Chondrocyte (in vitro differentiated cells): ENCODE measurements around the gene SLC22A3. TPM values are rescaled to one million over a fixed set of nuclear protein-coding genes. Genes with fewer than 3 reads are reported as not detected.

Source experiments
- DNase-seq: peaks from one replicate; pipeline ENCODE4 v3.0.0; 2021; ENCODE audit warnings: mixed read lengths, low spot score
- H3K27ac Mint-ChIP-seq: one replicate; pipeline ENCODE4 v1.8.0; 2021; ENCODE audit warnings: mild to moderate bottlenecking, moderate library complexity, mixed read lengths; ENCODE audit not compliant: unreplicated experiment
- H3K27me3 Mint-ChIP-seq: 2 replicates; pipeline ENCODE4 v1.8.0; 2021; ENCODE audit warnings: low read depth, mixed read lengths
- H3K36me3 Mint-ChIP-seq: 2 replicates; pipeline ENCODE4 v1.8.0; 2021; ENCODE audit warnings: low read depth, mixed read lengths
- H3K4me1 Mint-ChIP-seq: 2 replicates; pipeline ENCODE4 v1.8.0; 2021; ENCODE audit warnings: low read depth, mild to moderate bottlenecking, mixed read lengths
- H3K4me3 Mint-ChIP-seq: one replicate; pipeline ENCODE4 v1.8.0; 2021; ENCODE audit warnings: mild to moderate bottlenecking, moderate library complexity, mixed read lengths; ENCODE audit not compliant: unreplicated experiment
- H3K9me3 Mint-ChIP-seq: 2 replicates; pipeline ENCODE4 v1.8.0; 2021; ENCODE audit warnings: low read depth, mixed read lengths
- total RNA-seq: library from RNA; stranded (reverse); gene quantifications from 3 replicates; pipeline ENCODE4 v1.2.1, GENCODE V29; 2021
- TF ChIP-seq, protein P1 (sequence below): fragments of 200-600 bp; sonication (generic); IDR thresholded peaks from 2 replicates; pipeline ENCODE4 v1.5.0; 2021; ENCODE audit warnings: antibody characterized with exemption, mild to moderate bottlenecking, moderate library complexity

The SLC22A3 gene
- total RNA-seq, 1 donor from 2014 or later, result 1.6 TPM

DNA sequence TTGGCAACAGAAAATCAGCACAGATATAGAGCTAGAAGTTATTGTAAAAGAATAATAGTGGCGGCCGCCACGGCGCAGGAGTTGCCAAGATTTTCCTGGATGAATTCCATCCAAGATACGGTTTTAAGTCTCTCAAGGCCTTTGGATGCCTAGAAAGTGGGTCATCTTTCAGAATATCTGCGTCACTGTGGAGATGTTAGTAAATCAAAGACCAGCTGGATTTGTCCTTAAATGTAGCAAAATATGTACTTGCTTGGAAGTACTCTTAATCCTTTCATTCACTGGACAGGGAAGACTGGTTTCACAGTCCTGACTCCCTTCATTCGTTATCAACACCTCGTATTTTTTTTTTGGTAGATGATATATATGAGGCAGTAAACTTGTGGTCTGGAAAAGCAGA is 83.0 kb downstream of the SLC22A3 start:
- TF ChIP-seq, protein P1, sequence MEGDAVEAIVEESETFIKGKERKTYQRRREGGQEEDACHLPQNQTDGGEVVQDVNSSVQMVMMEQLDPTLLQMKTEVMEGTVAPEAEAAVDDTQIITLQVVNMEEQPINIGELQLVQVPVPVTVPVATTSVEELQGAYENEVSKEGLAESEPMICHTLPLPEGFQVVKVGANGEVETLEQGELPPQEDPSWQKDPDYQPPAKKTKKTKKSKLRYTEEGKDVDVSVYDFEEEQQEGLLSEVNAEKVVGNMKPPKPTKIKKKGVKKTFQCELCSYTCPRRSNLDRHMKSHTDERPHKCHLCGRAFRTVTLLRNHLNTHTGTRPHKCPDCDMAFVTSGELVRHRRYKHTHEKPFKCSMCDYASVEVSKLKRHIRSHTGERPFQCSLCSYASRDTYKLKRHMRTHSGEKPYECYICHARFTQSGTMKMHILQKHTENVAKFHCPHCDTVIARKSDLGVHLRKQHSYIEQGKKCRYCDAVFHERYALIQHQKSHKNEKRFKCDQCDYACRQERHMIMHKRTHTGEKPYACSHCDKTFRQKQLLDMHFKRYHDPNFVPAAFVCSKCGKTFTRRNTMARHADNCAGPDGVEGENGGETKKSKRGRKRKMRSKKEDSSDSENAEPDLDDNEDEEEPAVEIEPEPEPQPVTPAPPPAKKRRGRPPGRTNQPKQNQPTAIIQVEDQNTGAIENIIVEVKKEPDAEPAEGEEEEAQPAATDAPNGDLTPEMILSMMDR, result no peak
- Mint-ChIP-seq H3K36me3 (no peaks in the 10 kb centered on the region), H3K4me1 (peaks cover 30% of the 10 kb centered on the region), H3K9me3 (no peaks in the 10 kb centered on the region), H3K27me3 (peaks cover 19% of the 10 kb centered on the region), H3K27ac (no peak overlapping the region), H3K4me3 (no peak overlapping the region)
- DNase-seq, result no peak

DNA sequence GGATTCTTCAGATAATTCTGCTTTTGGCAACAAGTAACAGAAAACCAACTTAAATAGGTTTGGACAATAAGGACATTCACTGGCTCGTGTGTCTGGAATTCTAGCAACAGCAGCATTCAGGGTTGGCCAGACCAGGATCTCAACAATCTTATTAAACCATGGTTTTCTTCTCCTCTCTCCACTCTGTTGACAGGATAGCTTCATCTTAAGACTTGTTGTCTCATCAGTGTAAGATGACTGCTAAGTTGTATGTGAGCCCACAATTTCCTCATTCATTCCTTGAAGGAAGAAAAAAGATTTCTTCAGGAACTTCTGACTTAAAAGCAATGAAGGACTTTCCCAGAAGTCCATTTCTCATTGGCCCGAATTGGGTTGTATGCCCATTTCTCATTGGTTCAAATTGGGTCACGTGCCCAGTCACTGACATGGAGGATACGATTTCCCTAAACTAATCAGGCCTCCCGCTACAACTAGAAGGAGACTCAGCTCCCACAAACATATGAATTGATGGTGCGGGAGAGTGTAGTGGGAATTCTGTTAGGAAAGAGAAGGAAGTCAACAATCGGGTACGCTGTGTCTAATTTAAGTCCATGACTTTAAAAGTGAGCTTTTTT is 83.7 kb downstream of the SLC22A3 start:
- H3K9me3 Mint-ChIP-seq, result no peaks in the 10 kb centered on the region
- H3K36me3 Mint-ChIP-seq, result no peaks in the 10 kb centered on the region
- H3K27me3 Mint-ChIP-seq, result peaks cover 23% of the 10 kb centered on the region
- H3K27ac Mint-ChIP-seq, result no peak overlapping the region
- TF ChIP-seq, protein P1, result no peak
- no peak overlapping the region for H3K4me3 Mint-ChIP-seq
- no peak for DNase-seq
- peaks cover 29% of the 10 kb centered on the region for H3K4me1 Mint-ChIP-seq

DNA sequence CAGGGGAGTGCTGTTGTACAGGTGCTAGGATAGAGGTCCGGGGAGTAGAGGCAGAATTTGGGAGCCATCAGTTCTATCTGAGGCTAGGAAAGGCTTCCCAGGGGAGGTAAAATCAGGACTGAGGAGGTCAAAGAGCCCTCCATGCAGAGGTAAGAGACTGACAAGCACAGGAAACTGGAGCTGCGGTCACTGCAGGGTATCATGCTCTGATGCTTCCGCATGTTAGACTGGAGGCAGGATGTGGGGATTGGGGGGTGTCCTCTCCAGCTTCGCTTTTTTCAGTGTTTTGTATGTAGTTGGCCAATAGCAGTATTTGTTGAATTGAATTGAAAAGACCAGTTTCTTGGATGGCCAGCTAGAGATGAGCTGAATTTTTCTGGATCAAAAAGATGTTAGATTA is 87.8 kb downstream of the SLC22A3 start:
- no peak overlapping the region for H3K27ac Mint-ChIP-seq
- TF ChIP-seq, protein P1, result no peak
- no peak overlapping the region for H3K4me3 Mint-ChIP-seq
- no peaks in the 10 kb centered on the region for H3K9me3 Mint-ChIP-seq
- peaks cover 50% of the 10 kb centered on the region for H3K27me3 Mint-ChIP-seq
- H3K36me3 Mint-ChIP-seq, result no peaks in the 10 kb centered on the region
- DNase-seq, result no peak
- H3K4me1 Mint-ChIP-seq, result peaks cover 6% of the 10 kb centered on the region

DNA sequence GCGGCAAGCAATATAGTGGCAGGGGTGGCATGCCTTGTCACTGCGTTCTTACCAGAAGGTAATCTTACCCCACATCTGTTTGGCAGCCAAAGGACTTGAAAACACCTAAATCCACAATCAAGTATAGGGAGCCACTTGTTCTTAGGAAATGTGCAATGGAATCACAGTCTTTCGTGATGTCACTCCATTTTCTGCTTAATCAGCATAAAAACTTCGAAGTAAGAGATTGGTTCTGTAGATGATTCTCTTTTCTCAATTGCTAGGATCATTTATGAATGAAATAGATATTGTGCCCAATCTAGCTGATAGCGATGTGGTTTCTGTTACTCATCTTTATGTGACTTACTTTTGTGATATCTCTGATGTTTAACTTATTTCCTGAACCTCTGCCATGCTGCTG is 89.0 kb downstream of the SLC22A3 start:
- peaks cover 53% of the 10 kb centered on the region for H3K27me3 Mint-ChIP-seq

DNA sequence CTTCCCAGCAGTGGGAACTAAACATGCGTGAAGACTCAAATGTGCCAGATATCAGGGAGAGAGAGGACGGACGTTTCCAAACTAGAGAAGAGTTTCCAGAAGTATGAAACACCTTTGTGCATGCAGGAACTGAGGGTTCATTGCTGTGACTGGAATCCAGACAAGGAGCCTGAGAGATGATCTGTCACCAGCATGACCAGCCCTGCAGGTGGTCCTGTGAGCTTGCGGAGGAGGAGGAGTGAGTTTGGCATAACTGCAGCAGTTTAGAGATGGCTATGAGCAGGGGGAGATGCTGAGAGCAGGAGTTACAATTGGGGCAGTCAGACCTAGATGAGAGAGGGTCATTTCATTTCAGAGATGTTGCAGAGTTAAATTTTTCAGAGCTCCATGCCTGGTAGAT is 89.6 kb downstream of the SLC22A3 start:
- Mint-ChIP-seq H3K36me3 (no peaks in the 10 kb centered on the region), H3K27me3 (peaks cover 53% of the 10 kb centered on the region), H3K4me1 (no peaks in the 10 kb centered on the region), H3K9me3 (no peaks in the 10 kb centered on the region), H3K27ac (no peak overlapping the region), H3K4me3 (no peak overlapping the region)
- no peak for DNase-seq
- TF ChIP-seq, protein P1, result no peak

More for the DNA sequence above, 89.0 kb downstream of the SLC22A3 start:
- no peaks in the 10 kb centered on the region for H3K4me1 Mint-ChIP-seq
- H3K9me3 Mint-ChIP-seq, result no peaks in the 10 kb centered on the region
- no peaks in the 10 kb centered on the region for H3K36me3 Mint-ChIP-seq
- TF ChIP-seq, protein P1, result no peak
- no peak overlapping the region for H3K4me3 Mint-ChIP-seq
- no peak for DNase-seq
- H3K27ac Mint-ChIP-seq, result no peak overlapping the region
